K562 (cell line): ENCODE results near the gene COL6A1. TPM values are rescaled to one million over a fixed set of nuclear protein-coding genes. Genes with fewer than 3 reads are reported as not detected.

Experiments
- ATAC-seq: fragments of 200-7000 bp; cut with Tn5 transposase; 3 replicates; pipeline ENCODE4 v1.9.1; 2020; ENCODE audit warnings: moderate library complexity
- BruUV-seq: library from RNA; stranded (reverse); fragments of 400-500 nt; replicated peaks from 2 replicates; lab custom pipeline; 2021; lab: Mats Ljungman, UMichigan
- CTCF ChIA-PET: fragments of 300-600 bp; formaldehyde crosslinking; extraction: SDS; loops from one replicate; lab custom pipeline; 2021; ENCODE audit warnings: low intra/inter-chr PET ratio; lab: Yijun Ruan, JAX
- POLR2A ChIA-PET: fragments of 300-600, 350-650 bp; sonication (Branson Sonifier 250); formaldehyde crosslinking; extraction: SDS; loops from one replicate; lab custom pipeline; 2021; ENCODE audit warnings: antibody characterized with exemption, inconsistent platforms; lab: Yijun Ruan, JAX
- DNase-seq, 4 experiments: peaks; one replicate each; pipeline versions ENCODE4 v3.0.0 to v3.0.0-alpha.2; 2011 to 2018; ENCODE audit warnings: low spot score in 3 of 4, mixed read lengths in 3 of 4; ENCODE audit errors: extremely low read depth in 1 of 4
- FAIRE-seq: peaks from 2 replicates; lab custom pipeline; 2011; peaks lifted over from hg19 to GRCh38; lab: Jason Lieb, UNC
- H2AFZ ChIP-seq: 2 replicates; pipeline ENCODE4 v1.6.0; 2011; ENCODE audit warnings: low read depth, low read length, control low read depth, inconsistent platforms
- H3K27ac ChIP-seq: fragments of 200-600 bp; 3 replicates; pipeline ENCODE4 v1.8.0; 2011; ENCODE audit warnings: low read depth, mild to moderate bottlenecking, control low read depth, inconsistent platforms, low read length, moderate library complexity, mixed read lengths; ENCODE audit errors: extremely low read depth
- H3K27me3 ChIP-seq, 2 experiments: fragments of 300-600 bp in 1 of 2; 2 replicates in 1 of 2; 3 replicates in 1 of 2; pipeline versions ENCODE4 v1.6.0 to v1.8.0; 2011; ENCODE audit warnings: inconsistent platforms in 2 of 2, low read length in 2 of 2, mild to moderate bottlenecking in 1 of 2, mixed read lengths in 1 of 2, moderate library complexity in 1 of 2; ENCODE audit not compliant: control insufficient read depth in 2 of 2, insufficient read depth in 2 of 2
- H3K36me3 ChIP-seq: fragments of 300-600 bp; 3 replicates; pipeline ENCODE4 v1.8.0; 2011; ENCODE audit warnings: mild to moderate bottlenecking, low read length, inconsistent platforms; ENCODE audit not compliant: control insufficient read depth, insufficient read depth
- H3K4me1 ChIP-seq, 2 experiments: fragments of 200-600 bp in 1 of 2; replicated peaks in 1 of 2; 2 replicates in 1 of 2; 3 replicates in 1 of 2; pipeline versions ENCODE4 v1.5.1 to v1.8.0; 2011; ENCODE audit warnings: inconsistent platforms in 2 of 2, low read length in 2 of 2, mild to moderate bottlenecking in 1 of 2, mixed read lengths in 1 of 2, moderate library complexity in 1 of 2; ENCODE audit not compliant: control insufficient read depth in 2 of 2, insufficient read depth in 2 of 2
- H3K4me2 ChIP-seq: 2 replicates; pipeline ENCODE4 v1.6.1; 2011; ENCODE audit warnings: low read length, control low read depth, inconsistent platforms, mixed read lengths; ENCODE audit not compliant: insufficient read depth
- H3K4me3 ChIP-seq: fragments of 200-600 bp; sonication (generic), shearing (Covaris generic); 2 replicates; pipeline ENCODE4 v1.5.1; 2016; ENCODE audit warnings: control low read depth, inconsistent platforms
- H3K79me2 ChIP-seq: fragments of 200-600 bp; 3 replicates; pipeline ENCODE4 v1.8.0; 2011; ENCODE audit warnings: low read length, inconsistent platforms; ENCODE audit not compliant: control insufficient read depth, insufficient read depth
- H3K9ac ChIP-seq, 2 experiments: 2 replicates each; pipeline versions ENCODE4 v1.6.0 to v1.6.1; 2011; ENCODE audit warnings: low read depth in 2 of 2, low read length in 2 of 2, control low read depth in 1 of 2, inconsistent platforms in 1 of 2, mild to moderate bottlenecking in 1 of 2, mixed read lengths in 1 of 2; ENCODE audit not compliant: insufficient read depth in 1 of 2
- H3K9me1 ChIP-seq: one replicate; pipeline ENCODE4 v1.6.0; 2011; ENCODE audit warnings: inconsistent platforms, mild to moderate bottlenecking, low read length, moderate library complexity; ENCODE audit not compliant: control insufficient read depth, insufficient read depth
- H3K9me3 ChIP-seq: replicated peaks from 2 replicates; pipeline ENCODE4 v1.5.1; 2011; ENCODE audit warnings: low read depth, low read length, inconsistent platforms; ENCODE audit not compliant: control insufficient read depth, insufficient read depth
- H4K20me1 ChIP-seq: replicated peaks from 2 replicates; pipeline ENCODE4 v1.6.1; 2011; ENCODE audit warnings: low read length, inconsistent platforms, mixed read lengths; ENCODE audit not compliant: control insufficient read depth, insufficient read depth
- ARID4B ChIP-seq: sonication (generic); formaldehyde crosslinking; IDR thresholded peaks from 2 replicates; pipeline ENCODE4 v1.8.0; 2022; ENCODE audit warnings: mild to moderate bottlenecking, missing genetic modification reagents
- BHLHE40 ChIP-seq: IDR thresholded peaks from 2 replicates; pipeline ENCODE4 v1.6.1; 2011; ENCODE audit warnings: low read length, improper control_type of control experiment
- NR2C1 ChIP-seq, 2 experiments: fragments of 450-650 bp; IDR thresholded peaks; 2 replicates each; pipeline ENCODE4 v1.6.1; 2017; ENCODE audit warnings: mild to moderate bottlenecking in 2 of 2, antibody characterized with exemption in 1 of 2, inconsistent platforms in 1 of 2, missing compliant biosample characterization in 1 of 2, missing genetic modification characterization in 1 of 2
- SOX6 ChIP-seq: fragments of 450-650 bp; IDR thresholded peaks from 2 replicates; pipeline ENCODE4 v1.6.1; 2014; ENCODE audit warnings: mild to moderate bottlenecking
- ZFX ChIP-seq: sonication (generic); formaldehyde crosslinking; IDR thresholded peaks from 2 replicates; pipeline ENCODE4 v1.8.0; 2022; ENCODE audit warnings: mild to moderate bottlenecking, missing genetic modification reagents, moderate library complexity
- WGBS: fragments of 100-300 bp; shearing (Covaris generic); methylation state at CpG from one replicate; pipeline ENCODE4 v1.1.6; 2016; ENCODE audit warnings: low coverage, mixed read lengths; ENCODE audit not compliant: insufficient coverage; ENCODE audit errors: missing lambda C conversion rate; 5-methylcytosine and 5-hydroxymethylcytosine counted together
- in situ Hi-C: fragments of 300-500 bp; cut with MboI; formaldehyde crosslinking; loops from 4 replicates; pipeline ENCODE4 v1.15.0; 2018; ENCODE audit warnings: inconsistent platforms, mixed read lengths
- intact Hi-C: fragments of 100-400 bp; cut with micrococcal nuclease; formaldehyde crosslinking; loops from 2 replicates; pipeline ENCODE4 v1.14.2; 2022
- polyA plus RNA-seq, 8 experiments: library from polyadenylated mRNA; depleted of rRNA in 4 of 8; stranded (reverse) in 5 of 8; unstranded in 3 of 8; fragments of >200 nt; fragmentation: Nextera tagmentation in 2 of 8; fragmentation: Illumina TruSeq in 1 of 8; extraction: Ambion mirVana in 2 of 8; extraction: Trizol in 1 of 8; gene quantifications; 2 replicates each; pipeline versions ENCODE4 v1.2.1 to v1.2.3, GENCODE V29; 2011 to 2014; ENCODE audit warnings: inconsistent platforms in 1 of 8, missing spikeins in 1 of 8
- total RNA-seq, 7 experiments: library from RNA; depleted of rRNA in 6 of 7; stranded (reverse); fragments of >200 nt in 6 of 7; fragmentation: Illumina TruSeq in 2 of 7; extraction: Trizol in 2 of 7; gene quantifications; 2 replicates each; pipeline versions ENCODE4 v1.2.1 to v1.2.3, GENCODE V29; 2011 to 2021; ENCODE audit warnings: low replicate concordance in 1 of 7
- TF ChIP-seq, protein P1 (sequence below), 3 experiments: fragments of 200-800 bp in 1 of 3; sonication (Bioruptor generic) in 1 of 3; sonication (generic) in 1 of 3; formaldehyde crosslinking in 1 of 3; IDR thresholded peaks; 2 replicates each; pipeline versions ENCODE4 v1.6.1 to v1.8.0; 2016 to 2022; ENCODE audit warnings: mild to moderate bottlenecking in 2 of 3, missing compliant biosample characterization in 2 of 3, missing genetic modification characterization in 2 of 3, missing genetic modification reagents in 1 of 3
- TF ChIP-seq, protein P2 (sequence below): sonication (generic); formaldehyde crosslinking; IDR thresholded peaks from 2 replicates; pipeline ENCODE4 v1.8.0; 2022; ENCODE audit warnings: missing genetic modification reagents, mild to moderate bottlenecking, moderate library complexity, borderline replicate concordance
- TF ChIP-seq, protein P3 (sequence below), 2 experiments: IDR thresholded peaks in 1 of 2; conservative IDR thresholded peaks in 1 of 2; 2 replicates each; pipeline ENCODE4 v1.6.1; 2016; ENCODE audit warnings: low read depth in 2 of 2, mild to moderate bottlenecking in 1 of 2, missing compliant biosample characterization in 1 of 2, missing genetic modification characterization in 1 of 2, moderate library complexity in 1 of 2

COL6A1 gene
- total and polyA plus RNA-seq, 9 of the 15 experiments (the other 6 are each of a cell fraction or from before 2014, with no cell fraction given): 0.07 to 1.3 (median 0.14) TPM; not detected in 3

DNA sequence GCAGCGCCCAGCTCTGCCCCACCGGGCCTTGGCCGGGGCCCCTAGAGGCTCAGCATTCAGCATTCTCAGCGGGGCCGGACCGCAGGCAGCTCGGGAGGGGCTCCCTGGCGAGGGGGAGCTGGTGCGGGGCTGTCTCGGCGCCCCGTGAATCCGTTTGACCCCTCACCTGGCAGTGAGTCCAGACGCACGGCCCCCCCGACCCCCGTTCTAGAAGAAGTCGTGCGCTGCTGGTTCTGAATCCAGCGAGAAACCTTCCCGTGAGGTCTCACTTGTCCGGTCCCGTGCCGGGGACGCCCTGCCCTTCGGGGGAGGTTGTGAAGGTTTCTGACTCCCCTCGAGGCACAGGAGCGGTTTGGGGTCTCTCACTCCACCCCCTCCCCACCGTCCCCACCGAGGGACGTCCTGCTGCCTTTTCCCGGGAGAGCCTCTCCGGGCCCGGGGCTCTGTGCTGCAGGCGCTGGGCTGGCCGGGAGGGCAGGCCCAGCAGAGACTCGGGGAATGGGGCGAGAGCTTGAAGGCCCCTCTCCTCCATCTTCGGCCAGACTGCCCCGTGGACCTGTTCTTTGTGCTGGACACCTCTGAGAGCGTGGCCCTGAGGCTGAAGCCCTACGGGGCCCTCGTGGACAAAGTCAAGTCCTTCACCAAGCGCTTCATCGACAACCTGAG, 655 bp downstream of the COL6A1 start:
- no peak overlapping the region for H3K27ac ChIP-seq
- TF ChIP-seq NR2C1 (IDR thresholded peaks at IDR 0.05) (no peak), NR2C1 (tag; IDR thresholded peaks at IDR 0.05) (no peak), SOX6 (no peak), ZFX (CRISPR knock-in tag) (0 out of 2 replicates have a peak, but pooled peaks have one; percentile 13), BHLHE40 (0 out of 2 replicates have a peak, but pooled peaks have one; percentile 16), ARID4B (CRISPR knock-in tag) (peak; percentile 20; the same call in 1 of the 2 replicates)
- TF ChIP-seq, protein P1, sequence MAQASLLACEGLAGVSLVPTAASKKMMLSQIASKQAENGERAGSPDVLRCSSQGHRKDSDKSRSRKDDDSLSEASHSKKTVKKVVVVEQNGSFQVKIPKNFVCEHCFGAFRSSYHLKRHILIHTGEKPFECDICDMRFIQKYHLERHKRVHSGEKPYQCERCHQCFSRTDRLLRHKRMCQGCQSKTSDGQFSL (CRISPR knock-in tag; IDR thresholded peaks at IDR 0.05): peak; percentile 47; the same call in 1 of the 2 replicates
- TF ChIP-seq, protein P1 (tag; IDR thresholded peaks at IDR 0.05): no peak
- TF ChIP-seq, protein P2, sequence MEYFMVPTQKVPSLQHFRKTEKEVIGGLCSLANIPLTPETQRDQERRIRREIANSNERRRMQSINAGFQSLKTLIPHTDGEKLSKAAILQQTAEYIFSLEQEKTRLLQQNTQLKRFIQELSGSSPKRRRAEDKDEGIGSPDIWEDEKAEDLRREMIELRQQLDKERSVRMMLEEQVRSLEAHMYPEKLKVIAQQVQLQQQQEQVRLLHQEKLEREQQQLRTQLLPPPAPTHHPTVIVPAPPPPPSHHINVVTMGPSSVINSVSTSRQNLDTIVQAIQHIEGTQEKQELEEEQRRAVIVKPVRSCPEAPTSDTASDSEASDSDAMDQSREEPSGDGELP (CRISPR knock-in tag): no peak
- TF ChIP-seq, protein P3, sequence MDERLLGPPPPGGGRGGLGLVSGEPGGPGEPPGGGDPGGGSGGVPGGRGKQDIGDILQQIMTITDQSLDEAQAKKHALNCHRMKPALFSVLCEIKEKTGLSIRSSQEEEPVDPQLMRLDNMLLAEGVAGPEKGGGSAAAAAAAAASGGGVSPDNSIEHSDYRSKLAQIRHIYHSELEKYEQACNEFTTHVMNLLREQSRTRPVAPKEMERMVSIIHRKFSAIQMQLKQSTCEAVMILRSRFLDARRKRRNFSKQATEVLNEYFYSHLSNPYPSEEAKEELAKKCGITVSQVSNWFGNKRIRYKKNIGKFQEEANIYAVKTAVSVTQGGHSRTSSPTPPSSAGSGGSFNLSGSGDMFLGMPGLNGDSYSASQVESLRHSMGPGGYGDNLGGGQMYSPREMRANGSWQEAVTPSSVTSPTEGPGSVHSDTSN (CRISPR knock-in tag; IDR thresholded peaks at IDR 0.05; ENCODE audit: low read depth): no peak
- TF ChIP-seq, protein P3 (tag; conservative IDR thresholded peaks at IDR 0.05; ENCODE audit: low read depth): no peak
- peaks cover 6 to 59% of the 10 kb centered on the region in 2 experiments; a peak in 4 of 5 replicates for H3K4me1 ChIP-seq
- no peak for DNase-seq
- H3K79me2 ChIP-seq: no peaks in the 10 kb centered on the region
- peak; percentile 15 for ATAC-seq
- 15% methylated on average over 42 of the region's 45 CpGs for WGBS
- H3K36me3 ChIP-seq: no peaks in the 10 kb centered on the region
- H3K9ac ChIP-seq: peak overlapping the region in 1 of 2 experiments; percentile 82; a peak in 2 of 4 replicates
- H3K4me3 ChIP-seq: no peak overlapping the region; the same call in 1 of the 2 replicates
- H3K9me3 ChIP-seq: no peaks in the 10 kb centered on the region; the same call in 1 of the 2 replicates
- CTCF ChIA-PET: no interaction called here
- H4K20me1 ChIP-seq: peaks cover 5% of the 10 kb centered on the region; the same call in 1 of the 2 replicates
- H3K27me3 ChIP-seq: peaks cover 27 to 62% of the 10 kb centered on the region in 2 experiments; a peak in 4 of 5 replicates
- H2AFZ ChIP-seq: peak overlapping the region; percentile 51; the same call in 1 of the 2 replicates
- POLR2A ChIA-PET: interaction anchor here (0.6 to 2.1 kb wide), 2 partner anchors 13 to 600 kb away, joined by 3 to 5 read pairs; no protein-coding TSS in a partner anchor
- peak overlapping the region; percentile 63 for H3K4me2 ChIP-seq
- no TSS peak for BruUV-seq
- no peak for FAIRE-seq
- intact Hi-C loops: no loop called here
- in situ Hi-C loops: no loop called here
- peaks cover 2% of the 10 kb centered on the region for H3K9me1 ChIP-seq
